HepG2 (cell line): ENCODE measurements around the gene YEATS2. TPM values are rescaled to one million over a fixed set of nuclear protein-coding genes. Genes with fewer than 3 reads are reported as not detected.

Experiments used
- ARNTL ChIP-seq: sonication (generic); formaldehyde crosslinking; IDR thresholded peaks from 2 replicates; pipeline ENCODE4 v1.4.0; 2020; ENCODE audit warnings: mild to moderate bottlenecking, missing genetic modification reagents
- CBX2 ChIP-seq, 2 experiments: fragments of 200-600 bp in 1 of 2; sonication (generic); formaldehyde crosslinking in 1 of 2; IDR thresholded peaks; 2 replicates each; pipeline versions ENCODE4 v1.7.0 to v1.8.1; 2018 to 2022; ENCODE audit warnings: low read depth in 2 of 2, low read length in 1 of 2, mild to moderate bottlenecking in 1 of 2, missing genetic modification reagents in 1 of 2
- GABPA ChIP-seq, 2 experiments: IDR thresholded peaks; 2 replicates each; pipeline ENCODE4 v1.6.1; 2011 to 2016; ENCODE audit warnings: low read depth in 2 of 2, low read length in 1 of 2, missing biosample characterization in 1 of 2, missing genetic modification characterization in 1 of 2
- MEIS2 ChIP-seq: sonication (generic); formaldehyde crosslinking; IDR thresholded peaks from 2 replicates; pipeline ENCODE4 v1.9.0; 2021; ENCODE audit warnings: mild to moderate bottlenecking, missing genetic modification reagents
- PAWR ChIP-seq: sonication (generic); formaldehyde crosslinking; IDR thresholded peaks from 2 replicates; pipeline ENCODE4 v1.4.0; 2020; ENCODE audit warnings: missing genetic modification reagents, mild to moderate bottlenecking, borderline replicate concordance
- PCBP1 ChIP-seq: fragments of 200-400 bp; formaldehyde crosslinking; IDR thresholded peaks from 2 replicates; pipeline ENCODE4 v1.6.1; 2017; ENCODE audit warnings: mild to moderate bottlenecking, low read depth, low read length, borderline replicate concordance
- PCBP2 ChIP-seq: fragments of 200-400 bp; formaldehyde crosslinking; optimal IDR thresholded peaks from 2 replicates; pipeline ENCODE3; 2018; ENCODE audit warnings: low read length, low read depth; ENCODE audit not compliant: poor library complexity, severe bottlenecking
- PHB2 ChIP-seq: fragments of 450-650 bp; IDR thresholded peaks from 2 replicates; pipeline ENCODE4 v1.6.1; 2018; ENCODE audit not compliant: partially characterized antibody
- PLRG1 ChIP-seq: fragments of 450-650 bp; conservative IDR thresholded peaks from 2 replicates; pipeline ENCODE4 v1.6.1; 2016
- POGK ChIP-seq: sonication (generic); formaldehyde crosslinking; conservative IDR thresholded peaks from 2 replicates; pipeline ENCODE4 v1.8.0; 2022; ENCODE audit warnings: mild to moderate bottlenecking, moderate library complexity, missing genetic modification reagents
- POLR2AphosphoS5 ChIP-seq: IDR thresholded peaks from 2 replicates; pipeline ENCODE4 v1.6.1; 2012; ENCODE audit warnings: low read depth, low read length
- SMARCE1 ChIP-seq: fragments of 450-650 bp; IDR thresholded peaks from 2 replicates; pipeline ENCODE4 v1.6.1; 2017; ENCODE audit warnings: borderline replicate concordance
- SPEN ChIP-seq: sonication (generic); formaldehyde crosslinking; IDR thresholded peaks from 2 replicates; pipeline ENCODE4 v1.5.1; 2020; ENCODE audit warnings: low read depth, mild to moderate bottlenecking, missing genetic modification reagents
- TOPORS ChIP-seq: sonication (generic); formaldehyde crosslinking; IDR thresholded peaks from 2 replicates; pipeline ENCODE4 v1.8.0; 2023; ENCODE audit warnings: mild to moderate bottlenecking, missing genetic modification reagents
- ZBTB33 ChIP-seq: sonication (generic); formaldehyde crosslinking; IDR thresholded peaks from 2 replicates; pipeline ENCODE4 v1.4.0; 2020; ENCODE audit warnings: missing genetic modification reagents
- ZFP36L2 ChIP-seq: sonication (generic); formaldehyde crosslinking; IDR thresholded peaks from 2 replicates; pipeline ENCODE4 v1.4.0; 2020; ENCODE audit warnings: missing genetic modification reagents
- ZNF12 ChIP-seq: sonication (generic); formaldehyde crosslinking; IDR thresholded peaks from 2 replicates; pipeline ENCODE4 v1.5.0; 2020; ENCODE audit warnings: missing genetic modification reagents
- ZNF205 ChIP-seq: IDR thresholded peaks from 2 replicates; pipeline ENCODE4 v1.6.1; 2018; ENCODE audit warnings: missing biosample characterization, missing genetic modification reagents
- ZNF3 ChIP-seq: IDR thresholded peaks from 2 replicates; pipeline ENCODE4 v1.7.0; 2017; ENCODE audit warnings: inconsistent platforms
- ZNF607 ChIP-seq: sonication (generic); formaldehyde crosslinking; IDR thresholded peaks from 2 replicates; pipeline ENCODE4 v1.5.1; 2020; ENCODE audit warnings: missing genetic modification reagents, mild to moderate bottlenecking, borderline replicate concordance
- ZNF704 ChIP-seq: sonication (generic); formaldehyde crosslinking; IDR thresholded peaks from 2 replicates; pipeline ENCODE4 v1.8.1; 2023; ENCODE audit warnings: mild to moderate bottlenecking, inconsistent platforms, moderate library complexity, missing genetic modification reagents, borderline replicate concordance
- ZNF777 ChIP-seq: sonication (generic); formaldehyde crosslinking; IDR thresholded peaks from 2 replicates; pipeline ENCODE4 v1.4.0; 2020; ENCODE audit warnings: missing genetic modification reagents
- polyA plus RNA-seq, 8 experiments: library from polyadenylated mRNA; depleted of rRNA in 3 of 8; stranded (reverse) in 7 of 8; unstranded in 1 of 8; fragments of >200 nt; fragmentation: Illumina TruSeq in 4 of 8; extraction: Trizol in 4 of 8; gene quantifications; 2 replicates each; pipeline versions ENCODE4 v1.2.1 to v1.2.3, GENCODE V29; 2011 to 2016; ENCODE audit warnings: low read depth in 4 of 8, missing spikeins in 1 of 8, mixed read lengths in 1 of 8; ENCODE audit not compliant: insufficient read depth in 1 of 8
- total RNA-seq, 5 experiments: library from RNA; depleted of rRNA; stranded (reverse); fragments of >200 nt; fragmentation: Illumina TruSeq; extraction: Trizol; gene quantifications; 2 replicates each; pipeline ENCODE4 v1.2.3, GENCODE V29; 2016; ENCODE audit warnings: low read depth in 1 of 5
- TF ChIP-seq, protein P1 (sequence below): IDR thresholded peaks from 2 replicates; pipeline ENCODE4 v1.6.1; 2016; ENCODE audit warnings: low read depth, borderline replicate concordance
- TF ChIP-seq, protein P2 (sequence below): sonication (generic); formaldehyde crosslinking; IDR thresholded peaks from 2 replicates; pipeline ENCODE4 v1.8.0; 2022; ENCODE audit warnings: missing genetic modification reagents, mild to moderate bottlenecking, inconsistent platforms, borderline replicate concordance

The YEATS2 gene
- total and polyA plus RNA-seq, 2 of the 13 experiments (the other 11 are each of a cell fraction or from before 2014, with no cell fraction given), result 18.6 to 33.7 TPM

DNA sequence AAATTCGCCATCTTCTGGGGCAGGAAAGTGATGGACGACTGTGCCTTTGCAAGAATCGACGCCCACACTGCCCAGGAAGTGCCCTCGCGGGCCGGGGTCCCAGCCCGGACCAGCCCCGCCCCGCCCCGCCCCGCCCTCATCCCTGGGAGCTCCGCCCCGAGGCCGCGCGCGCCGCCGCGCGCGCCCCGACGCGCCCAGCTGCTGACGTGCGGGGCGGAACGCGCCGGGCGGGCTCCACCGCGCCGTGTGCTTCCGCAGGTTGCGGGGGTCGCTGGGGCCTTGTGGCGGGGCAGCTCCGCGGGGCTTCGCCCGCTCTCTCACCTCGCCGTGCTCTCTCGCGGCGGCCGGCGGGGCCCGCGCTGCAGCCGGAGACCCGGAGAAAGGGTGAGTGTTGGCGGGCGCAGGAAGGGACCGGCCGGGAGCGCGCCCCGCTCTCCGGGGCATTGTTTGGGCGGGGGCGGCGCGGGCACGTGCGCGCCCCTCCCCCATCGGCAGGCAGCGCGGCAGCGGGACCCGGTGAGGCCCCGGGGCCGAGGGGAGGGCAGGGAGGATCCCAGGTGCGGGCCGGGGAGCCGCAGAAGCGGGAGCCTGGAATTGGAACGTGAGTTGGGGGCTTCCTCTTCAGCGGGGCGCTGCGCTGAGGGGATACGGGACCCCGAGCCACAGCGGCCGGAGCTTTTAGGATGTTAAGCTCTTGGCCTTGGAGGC, at the start of gene YEATS2 (continued):
- peak; percentile 58; the same call in 1 of the 2 replicates for TF ChIP-seq ZNF777 (CRISPR knock-in tag)
- no peak for TF ChIP-seq GABPA (IDR thresholded peaks at IDR 0.05; ENCODE audit: low read depth, low read length)
- TF ChIP-seq GABPA (CRISPR knock-in tag; IDR thresholded peaks at IDR 0.05; ENCODE audit: low read depth), result no peak
- TF ChIP-seq ZBTB33 (CRISPR knock-in tag), result no peak
- TF ChIP-seq PCBP2, result no peak
- TF ChIP-seq, protein P1, sequence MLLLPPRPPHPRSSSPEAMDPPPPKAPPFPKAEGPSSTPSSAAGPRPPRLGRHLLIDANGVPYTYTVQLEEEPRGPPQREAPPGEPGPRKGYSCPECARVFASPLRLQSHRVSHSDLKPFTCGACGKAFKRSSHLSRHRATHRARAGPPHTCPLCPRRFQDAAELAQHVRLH, result no peak
- peak; percentile 63; the same call in 1 of the 2 replicates for TF ChIP-seq POGK (CRISPR knock-in tag)
- no peak for TF ChIP-seq PLRG1
- no peak for TF ChIP-seq PAWR (CRISPR knock-in tag)
- 0 out of 2 replicates have a peak, but pooled peaks have one; percentile 63 for TF ChIP-seq TOPORS (CRISPR knock-in tag)
- no peak for TF ChIP-seq SMARCE1
- TF ChIP-seq ZNF704 (CRISPR knock-in tag), result 0 out of 2 replicates have a peak, but pooled peaks have one; percentile 75
- TF ChIP-seq ZNF12 (CRISPR knock-in tag), result no peak
- TF ChIP-seq, protein P2, sequence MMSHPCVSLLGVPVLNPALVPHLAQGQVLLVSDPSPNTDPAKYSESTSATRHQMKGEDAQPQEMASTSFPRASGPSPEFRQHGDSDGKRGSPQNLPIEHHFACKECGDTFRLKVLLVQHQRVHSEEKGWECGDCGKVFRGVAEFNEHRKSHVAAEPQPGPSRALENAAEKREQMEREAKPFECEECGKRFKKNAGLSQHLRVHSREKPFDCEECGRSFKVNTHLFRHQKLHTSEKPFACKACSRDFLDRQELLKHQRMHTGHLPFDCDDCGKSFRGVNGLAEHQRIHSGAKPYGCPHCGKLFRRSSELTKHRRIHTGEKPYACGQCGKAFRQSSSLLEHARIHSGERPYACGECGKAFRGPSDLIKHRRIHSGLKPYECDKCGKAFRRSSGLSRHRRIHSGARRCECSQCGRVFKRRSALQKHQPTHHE (CRISPR knock-in tag), result no peak; the same call in 1 of the 2 replicates
- TF ChIP-seq ZNF205 (CRISPR knock-in tag), result no peak
- peak; percentile 72; the same call in 1 of the 2 replicates for TF ChIP-seq ARNTL (CRISPR knock-in tag)
- TF ChIP-seq ZNF3 (CRISPR knock-in tag), result no peak
- TF ChIP-seq ZFP36L2 (CRISPR knock-in tag), result no peak
- peak; percentile 49 for TF ChIP-seq ZNF607 (CRISPR knock-in tag)
- 0 out of 2 replicates have a peak, but pooled peaks have one; percentile 44 for TF ChIP-seq MEIS2 (CRISPR knock-in tag)
- peak; percentile 60 for TF ChIP-seq SPEN (CRISPR knock-in tag)
- TF ChIP-seq POLR2AphosphoS5, result peak; percentile 66
- TF ChIP-seq PCBP1, result no peak
- TF ChIP-seq CBX2 (IDR thresholded peaks at IDR 0.05; ENCODE audit: low read depth, low read length), result no peak
- no peak for TF ChIP-seq CBX2 (CRISPR knock-in tag; IDR thresholded peaks at IDR 0.05; ENCODE audit: low read depth)
- TF ChIP-seq PHB2, result no peak
